Suprapubic skin (tissue), 4 donors: Measurements from ENCODE around the gene FXYD7. TPM values are rescaled to one million over a fixed set of nuclear protein-coding genes. Genes with fewer than 3 reads are reported as not detected.

Experiments
- total RNA-seq, 4 donors: library from RNA; depleted of rRNA; stranded (reverse); fragments of >200 nt; gene quantifications; one replicate each; pipeline ENCODE4 v1.1.0, GENCODE V29; 2016

FXYD7 gene
- total RNA-seq, 4 donors from 2014 or later = 2.2 TPM; not detected in 3

Other genes with a start within 250 kb of the FXYD7 start
- 1 to 10 TPM in 2 of 4 donors, under 1 TPM in 2; 0.44 to 3.4 (median 1.5) TPM for gene ZNF30, start 216.4 kb upstream of the FXYD7 start, total RNA-seq
- 1 to 10 TPM; 2.5 to 6.5 (median 3.7) TPM for gene ZNF792, start 179.0 kb upstream of the FXYD7 start, total RNA-seq
- 10 to 100 TPM; 16.3 to 38.7 (median 20.8) TPM for gene GRAMD1A, start 142.9 kb upstream of the FXYD7 start, total RNA-seq
- gene SCN1B, start 112.8 kb upstream of the FXYD7 start, total RNA-seq = 1 to 10 TPM; 1.4 to 4.3 (median 2.9) TPM
- 1 to 10 TPM in 1 of 4 donors, under 1 TPM in 2, not detected in 1; 0.26 to 1.7 (median 0.56) TPM for gene HPN, start 101.5 kb upstream of the FXYD7 start, total RNA-seq
- gene FXYD3, start 27.4 kb upstream of the FXYD7 start, total RNA-seq = 100 to 1,000 TPM; 383 to 765 (median 575) TPM
- gene LGI4, start 8.2 kb upstream of the FXYD7 start, total RNA-seq = 10 to 100 TPM in 1 of 4 donors, 1 to 10 TPM in 3; 4.3 to 11.8 (median 7.8) TPM
- gene FXYD1, start 4.4 kb upstream of the FXYD7 start, total RNA-seq = 10 to 100 TPM in 1 of 4 donors, 1 to 10 TPM in 3; 2.0 to 10.9 (median 6.7) TPM
- gene FXYD5, start 11.5 kb downstream of the FXYD7 start, total RNA-seq = 10 to 100 TPM; 29.8 to 64.8 (median 37.7) TPM
- gene FAM187B, start 85.5 kb downstream of the FXYD7 start, total RNA-seq = not detected
- 100 to 1,000 TPM in 1 of 4 donors, 10 to 100 TPM in 3; 67.4 to 105 (median 80.8) TPM for gene LSR, start 105.7 kb downstream of the FXYD7 start, total RNA-seq
- 100 to 1,000 TPM; 111 to 178 (median 122) TPM for gene USF2, start 125.7 kb downstream of the FXYD7 start, total RNA-seq
- 1 to 10 TPM in 2 of 4 donors, not detected in 2; 1.4 to 1.5 TPM for gene HAMP, start 139.3 kb downstream of the FXYD7 start, total RNA-seq
- not detected for gene MAG, start 148.9 kb downstream of the FXYD7 start, total RNA-seq
- not detected for gene CD22, start 185.9 kb downstream of the FXYD7 start, total RNA-seq
- not detected for gene FFAR1, start 204.6 kb downstream of the FXYD7 start, total RNA-seq
- gene FFAR3, start 215.2 kb downstream of the FXYD7 start, total RNA-seq = not detected
- not detected for gene GPR42, start 227.8 kb downstream of the FXYD7 start, total RNA-seq